ENCODE results near the gene CSF1. TPM values are rescaled to one million over a fixed set of nuclear protein-coding genes. Genes with fewer than 3 reads are reported as not detected.
A peak's percentile ranks its signal among the peaks of the same experiment; 100 is the strongest.
"Not testable (repeated sequence)": the region's sequence is repeated elsewhere in the genome, so short reads cannot be mapped to it uniquely, and the experiment has no call there.

The CSF1 gene
- total and polyA plus RNA-seq, 5 donors: 13.5 to 22.6 (median 16.6) TPM

- no peak overlapping the region for H3K4me3 ChIP-seq (ENCODE audit: low read length)
- WGBS: 59% methylated on average over 10 of the region's 10 CpGs
- no peaks in the 10 kb centered on the region for H3K27me3 ChIP-seq (ENCODE audit: control insufficient read depth, insufficient read depth)
- peak overlapping the region; percentile 1 for H3K27ac ChIP-seq (ENCODE audit: low read length)
- ATAC-seq (peak; percentile 31 to 52), DNase-seq (no peak)
- H3K9me3 ChIP-seq (ENCODE audit: control insufficient read depth, low read length): no peaks in the 10 kb centered on the region
- H3K4me1 ChIP-seq (ENCODE audit: control insufficient read depth, insufficient read depth, low read length): no peaks in the 10 kb centered on the region
- intact Hi-C loops (cut with DNase I): no loop called here
These were observed 37.1 kb downstream of the CSF1 start for GRCh38 chr1:109947582-109948284.

GRCh38 chr1:109948285-109948630 lies 37.6 kb downstream of the CSF1 start:
- no peak for DNase-seq
- Histone ChIP-seq H3K27me3 (ENCODE audit: control insufficient read depth, insufficient read depth) (no peaks in the 10 kb centered on the region), H3K4me3 (ENCODE audit: low read length) (no peak overlapping the region), H3K27ac (ENCODE audit: low read length) (no peak overlapping the region), H3K4me1 (ENCODE audit: control insufficient read depth, insufficient read depth, low read length) (no peaks in the 10 kb centered on the region), H3K9me3 (ENCODE audit: control insufficient read depth, low read length) (no peaks in the 10 kb centered on the region)
- no peak for ATAC-seq
- intact Hi-C loops (cut with DNase I): no loop called here

DNA sequence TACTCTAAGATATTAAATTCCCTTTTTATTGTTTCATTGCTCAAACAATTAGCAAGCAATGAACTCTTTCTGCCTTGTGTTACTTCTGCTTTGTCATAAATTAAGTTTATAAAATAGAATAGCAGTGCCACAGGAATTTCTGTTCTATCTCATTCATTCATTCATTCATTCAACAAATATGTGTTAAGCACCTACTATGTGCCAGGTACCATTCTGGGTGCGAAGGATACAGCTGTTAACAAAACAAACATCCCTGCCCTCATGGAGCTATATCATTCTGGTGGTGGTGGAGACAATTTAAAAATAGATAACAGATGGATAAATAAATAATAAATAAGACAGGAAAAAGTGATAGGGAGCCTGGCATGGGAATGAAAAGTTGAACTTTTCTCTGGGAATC lies 39.4 kb downstream of the CSF1 start:
- Histone ChIP-seq H3K4me1 (ENCODE audit: control insufficient read depth, insufficient read depth, low read length) (peaks cover 1% of the 10 kb centered on the region), H3K27me3 (ENCODE audit: control insufficient read depth, insufficient read depth) (no peaks in the 10 kb centered on the region), H3K4me3 (ENCODE audit: low read length) (no peak overlapping the region), H3K27ac (ENCODE audit: low read length) (no peak overlapping the region), H3K9me3 (ENCODE audit: control insufficient read depth, low read length) (no peaks in the 10 kb centered on the region)
- intact Hi-C loops (cut with DNase I): no loop called here
- WGBS: 82% methylated on average over 1 of the region's 1 CpG
- ATAC-seq: no peak
- no peak for DNase-seq

DNA sequence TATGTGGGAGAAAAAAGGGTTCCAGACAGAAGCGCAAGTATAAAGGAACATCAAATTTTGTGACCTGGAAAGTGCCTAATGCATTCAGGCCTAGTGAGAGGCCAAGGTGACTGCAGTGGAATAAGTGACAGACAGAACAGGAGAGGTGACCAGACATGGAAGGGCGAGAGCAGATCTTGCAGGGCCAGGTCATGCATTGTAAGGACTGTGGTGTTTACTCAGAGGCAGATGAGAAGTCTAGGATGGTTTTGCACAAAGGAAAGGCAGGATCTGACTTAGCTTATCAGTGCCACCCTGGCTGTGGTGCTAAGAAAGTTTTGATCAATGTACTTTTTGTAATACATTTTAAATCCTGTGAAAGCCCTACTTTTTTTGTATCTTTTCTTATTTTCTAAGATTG lies 39.9 kb downstream of the CSF1 start:
- Histone ChIP-seq H3K4me3 (ENCODE audit: low read length) (no peak overlapping the region), H3K27ac (ENCODE audit: low read length) (no peak overlapping the region), H3K9me3 (ENCODE audit: control insufficient read depth, low read length) (no peaks in the 10 kb centered on the region), H3K4me1 (ENCODE audit: control insufficient read depth, insufficient read depth, low read length) (peaks cover 1% of the 10 kb centered on the region), H3K27me3 (ENCODE audit: control insufficient read depth, insufficient read depth) (no peaks in the 10 kb centered on the region)
- DNase-seq: no peak
- intact Hi-C loops (cut with DNase I): no loop called here
- WGBS: 93% methylated on average over 2 of the region's 2 CpGs
- ATAC-seq: no peak

DNA sequence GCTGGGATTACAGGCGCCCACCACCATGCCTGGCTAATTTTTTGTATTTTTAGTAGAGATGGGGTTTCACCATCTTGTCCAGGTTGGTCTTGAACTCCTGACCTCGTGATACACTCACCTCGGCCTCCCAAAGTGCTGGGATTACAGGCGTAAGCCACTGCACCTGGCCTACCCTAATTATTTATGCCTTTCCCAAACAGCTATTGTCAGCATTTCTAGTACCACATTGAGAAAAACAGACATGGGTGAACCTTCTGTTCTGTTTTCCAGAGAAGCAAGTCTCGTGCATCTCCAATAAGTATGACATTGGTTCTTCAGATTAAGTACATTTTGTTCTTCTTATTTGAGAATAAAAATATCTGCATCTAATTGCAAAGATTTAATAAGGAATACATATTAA lies 40.9 kb downstream of the CSF1 start:
- H3K4me3 ChIP-seq (ENCODE audit: low read length); H3K27ac ChIP-seq (ENCODE audit: low read length); H3K27me3 ChIP-seq (ENCODE audit: control insufficient read depth, insufficient read depth); H3K4me1 ChIP-seq (ENCODE audit: control insufficient read depth, insufficient read depth, low read length); H3K9me3 ChIP-seq (ENCODE audit: control insufficient read depth, low read length); ATAC-seq; DNase-seq; intact Hi-C loops (cut with DNase I): not testable (repeated sequence)
- 96% methylated on average over 5 of the region's 5 CpGs for WGBS

DNA sequence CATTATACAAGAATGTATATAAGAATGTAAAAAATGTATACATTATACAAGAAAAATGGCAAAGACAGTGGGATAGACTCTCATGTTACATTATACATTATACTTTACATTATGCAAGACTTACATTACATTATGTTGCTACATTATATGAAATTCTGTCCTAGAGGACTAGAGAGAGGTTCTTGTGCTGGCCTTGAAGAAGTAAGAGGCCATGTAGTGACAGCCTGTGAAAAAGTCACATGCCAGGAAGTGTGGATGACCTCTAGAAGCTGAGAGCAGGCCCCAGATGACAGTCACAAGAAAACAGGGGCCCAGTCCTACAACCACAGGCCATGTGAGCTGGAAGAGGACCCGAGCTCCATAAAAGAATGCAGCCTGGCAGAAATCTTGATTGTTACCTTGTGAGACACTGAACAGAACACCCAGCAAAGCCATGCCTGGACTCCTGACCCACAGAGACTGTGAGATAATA lies 43.4 kb downstream of the CSF1 start:
- H3K4me3 ChIP-seq (ENCODE audit: low read length): no peak overlapping the region
- WGBS: 29% methylated on average over 1 of the region's 1 CpG
- H3K27ac ChIP-seq (ENCODE audit: low read length): peak overlapping the region; percentile 27
- ATAC-seq: peak in 1 of 2 donors; percentile 29
- no peaks in the 10 kb centered on the region for H3K27me3 ChIP-seq (ENCODE audit: control insufficient read depth, insufficient read depth)
- intact Hi-C loops (cut with DNase I): no loop called here
- H3K4me1 ChIP-seq (ENCODE audit: control insufficient read depth, insufficient read depth, low read length): peaks cover 1% of the 10 kb centered on the region
- no peak for DNase-seq
- H3K9me3 ChIP-seq (ENCODE audit: control insufficient read depth, low read length): no peaks in the 10 kb centered on the region

- intact Hi-C loops (cut with DNase I): no loop called here
- no peak for DNase-seq
- Histone ChIP-seq H3K27me3 (ENCODE audit: control insufficient read depth, insufficient read depth) (no peaks in the 10 kb centered on the region), H3K9me3 (ENCODE audit: control insufficient read depth, low read length) (no peaks in the 10 kb centered on the region), H3K4me1 (ENCODE audit: control insufficient read depth, insufficient read depth, low read length) (no peaks in the 10 kb centered on the region), H3K27ac (ENCODE audit: low read length) (no peak overlapping the region), H3K4me3 (ENCODE audit: low read length) (no peak overlapping the region)
- WGBS: 31% methylated on average over 1 of the region's 1 CpG
- ATAC-seq: no peak
These were observed 49.0 kb downstream of the CSF1 start for GRCh38 chr1:109959632-109959973.

GRCh38 chr1:109959974-109960744 lies 49.5 kb downstream of the CSF1 start:
- ATAC-seq (no peak), DNase-seq (no peak)
- Histone ChIP-seq H3K27me3 (ENCODE audit: control insufficient read depth, insufficient read depth) (no peaks in the 10 kb centered on the region), H3K4me3 (ENCODE audit: low read length) (no peak overlapping the region), H3K9me3 (ENCODE audit: control insufficient read depth, low read length) (no peaks in the 10 kb centered on the region), H3K4me1 (ENCODE audit: control insufficient read depth, insufficient read depth, low read length) (no peaks in the 10 kb centered on the region), H3K27ac (ENCODE audit: low read length) (no peak overlapping the region)
- WGBS: 59% methylated on average over 7 of the region's 7 CpGs
- intact Hi-C loops (cut with DNase I): no loop called here

GRCh38 chr1:109960745-109961094 lies 50.1 kb downstream of the CSF1 start:
- H3K27ac ChIP-seq (ENCODE audit: low read length): no peak overlapping the region
- no peak for DNase-seq
- no peaks in the 10 kb centered on the region for H3K27me3 ChIP-seq (ENCODE audit: control insufficient read depth, insufficient read depth)
- no peak overlapping the region for H3K4me3 ChIP-seq (ENCODE audit: low read length)
- WGBS: 78% methylated on average over 1 of the region's 1 CpG
- H3K9me3 ChIP-seq (ENCODE audit: control insufficient read depth, low read length): no peaks in the 10 kb centered on the region
- ATAC-seq: no peak
- H3K4me1 ChIP-seq (ENCODE audit: control insufficient read depth, insufficient read depth, low read length): no peaks in the 10 kb centered on the region
- intact Hi-C loops (cut with DNase I): no loop called here

DNA sequence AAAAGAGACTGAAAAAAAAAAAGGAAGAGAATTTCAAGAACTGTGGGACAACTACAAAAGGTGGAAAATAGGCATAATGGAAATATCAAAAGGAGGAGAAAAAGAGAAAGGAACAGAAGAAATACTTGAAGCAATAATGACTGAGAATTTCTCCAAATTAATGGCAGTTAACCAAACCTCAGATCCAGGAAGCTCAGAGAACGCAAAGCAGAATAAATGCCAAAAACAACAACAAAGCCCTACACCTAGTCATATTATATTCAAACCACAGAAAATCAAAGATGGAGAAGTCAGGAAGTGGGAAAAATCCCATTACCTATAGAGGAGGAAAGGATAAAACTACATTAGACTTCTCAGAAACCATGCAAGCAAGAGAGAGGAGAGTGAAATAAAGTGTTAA lies 53.2 kb downstream of the CSF1 start:
- intact Hi-C loops (cut with DNase I): no loop called here
- H3K27me3 ChIP-seq (ENCODE audit: control insufficient read depth, insufficient read depth): no peaks in the 10 kb centered on the region
- DNase-seq (no peak), ATAC-seq (no peak)
- no peaks in the 10 kb centered on the region for H3K4me1 ChIP-seq (ENCODE audit: control insufficient read depth, insufficient read depth, low read length)
- WGBS: 66% methylated on average over 1 of the region's 1 CpG
- H3K27ac ChIP-seq (ENCODE audit: low read length): no peak overlapping the region
- H3K4me3 ChIP-seq (ENCODE audit: low read length): no peak overlapping the region
- no peaks in the 10 kb centered on the region for H3K9me3 ChIP-seq (ENCODE audit: control insufficient read depth, low read length)

DNA sequence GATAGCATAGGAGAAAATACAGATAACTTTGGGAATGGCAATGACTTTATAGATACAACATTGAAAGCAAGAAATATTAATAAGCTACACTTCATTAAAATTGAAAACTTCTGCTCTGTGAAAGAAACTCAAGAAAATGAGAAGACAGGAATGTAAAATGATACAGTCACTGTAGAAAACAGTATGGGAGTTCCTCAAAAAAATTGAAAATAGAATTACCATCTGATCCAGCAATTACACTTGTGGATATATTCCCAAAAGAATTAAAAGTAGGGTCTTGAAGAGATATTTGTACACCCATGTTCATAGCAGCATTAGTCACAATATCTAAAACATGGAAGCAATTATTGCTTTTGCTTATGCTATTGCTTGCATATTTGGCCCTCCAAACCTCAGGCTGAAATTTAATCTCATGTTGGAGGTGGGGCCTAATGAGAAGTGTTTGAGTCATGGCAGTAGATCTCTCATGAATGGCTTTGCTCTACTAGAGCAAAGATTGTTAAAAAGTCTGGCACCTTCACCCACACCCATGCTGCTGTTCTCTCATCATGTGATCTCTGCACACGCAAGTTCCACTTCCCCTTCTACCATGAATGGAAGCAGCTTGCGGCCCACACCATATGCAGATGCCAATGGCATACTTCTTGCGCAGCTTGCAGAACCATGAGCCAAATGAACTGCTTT lies 58.6 kb downstream of the CSF1 start:
- intact Hi-C loops (cut with DNase I): no loop called here
- ATAC-seq: no peak
- no peak overlapping the region for H3K27ac ChIP-seq (ENCODE audit: low read length)
- H3K9me3 ChIP-seq (ENCODE audit: control insufficient read depth, low read length): no peaks in the 10 kb centered on the region
- no peaks in the 10 kb centered on the region for H3K27me3 ChIP-seq (ENCODE audit: control insufficient read depth, insufficient read depth)
- H3K4me1 ChIP-seq (ENCODE audit: control insufficient read depth, insufficient read depth, low read length): no peaks in the 10 kb centered on the region
- H3K4me3 ChIP-seq (ENCODE audit: low read length): no peak overlapping the region
- DNase-seq: no peak
- 87% methylated on average over 3 of the region's 3 CpGs for WGBS
